K562 (cell line): ENCODE results near the gene GPD1L. TPM values are rescaled to one million over a fixed set of nuclear protein-coding genes. Genes with fewer than 3 reads are reported as not detected.
A peak's percentile ranks its signal among the peaks of the same experiment; 100 is the strongest.

ENCODE experiments used
- ATAC-seq: fragments of 200-7000 bp; cut with Tn5 transposase; 3 replicates; pipeline ENCODE4 v1.9.1; 2020; ENCODE audit warnings: moderate library complexity
- BruUV-seq: library from RNA; stranded (reverse); fragments of 400-500 nt; replicated peaks from 2 replicates; lab custom pipeline; 2021; lab: Mats Ljungman, UMichigan
- CTCF ChIA-PET: fragments of 300-600 bp; formaldehyde crosslinking; extraction: SDS; loops from one replicate; lab custom pipeline; 2021; ENCODE audit warnings: low intra/inter-chr PET ratio; lab: Yijun Ruan, JAX
- POLR2A ChIA-PET: fragments of 300-600, 350-650 bp; sonication (Branson Sonifier 250); formaldehyde crosslinking; extraction: SDS; loops from one replicate; lab custom pipeline; 2021; ENCODE audit warnings: antibody characterized with exemption, inconsistent platforms; lab: Yijun Ruan, JAX
- DNase-seq, 4 experiments: peaks; one replicate each; pipeline versions ENCODE4 v3.0.0 to v3.0.0-alpha.2; 2011 to 2018; ENCODE audit warnings: low spot score in 3 of 4, mixed read lengths in 3 of 4; ENCODE audit errors: extremely low read depth in 1 of 4
- FAIRE-seq: peaks from 2 replicates; lab custom pipeline; 2011; peaks lifted over from hg19 to GRCh38; lab: Jason Lieb, UNC
- H2AFZ ChIP-seq: 2 replicates; pipeline ENCODE4 v1.6.0; 2011; ENCODE audit warnings: low read depth, low read length, control low read depth, inconsistent platforms
- H3K27ac ChIP-seq: fragments of 200-600 bp; 3 replicates; pipeline ENCODE4 v1.8.0; 2011; ENCODE audit warnings: low read depth, mild to moderate bottlenecking, control low read depth, inconsistent platforms, low read length, moderate library complexity, mixed read lengths; ENCODE audit errors: extremely low read depth
- H3K27me3 ChIP-seq, 2 experiments: fragments of 300-600 bp in 1 of 2; 2 replicates in 1 of 2; 3 replicates in 1 of 2; pipeline versions ENCODE4 v1.6.0 to v1.8.0; 2011; ENCODE audit warnings: inconsistent platforms in 2 of 2, low read length in 2 of 2, mild to moderate bottlenecking in 1 of 2, mixed read lengths in 1 of 2, moderate library complexity in 1 of 2; ENCODE audit not compliant: control insufficient read depth in 2 of 2, insufficient read depth in 2 of 2
- H3K36me3 ChIP-seq: fragments of 300-600 bp; 3 replicates; pipeline ENCODE4 v1.8.0; 2011; ENCODE audit warnings: mild to moderate bottlenecking, low read length, inconsistent platforms; ENCODE audit not compliant: control insufficient read depth, insufficient read depth
- H3K4me1 ChIP-seq, 2 experiments: fragments of 200-600 bp in 1 of 2; replicated peaks in 1 of 2; 2 replicates in 1 of 2; 3 replicates in 1 of 2; pipeline versions ENCODE4 v1.5.1 to v1.8.0; 2011; ENCODE audit warnings: inconsistent platforms in 2 of 2, low read length in 2 of 2, mild to moderate bottlenecking in 1 of 2, mixed read lengths in 1 of 2, moderate library complexity in 1 of 2; ENCODE audit not compliant: control insufficient read depth in 2 of 2, insufficient read depth in 2 of 2
- H3K4me2 ChIP-seq: 2 replicates; pipeline ENCODE4 v1.6.1; 2011; ENCODE audit warnings: low read length, control low read depth, inconsistent platforms, mixed read lengths; ENCODE audit not compliant: insufficient read depth
- H3K4me3 ChIP-seq: fragments of 200-600 bp; sonication (generic), shearing (Covaris generic); 2 replicates; pipeline ENCODE4 v1.5.1; 2016; ENCODE audit warnings: control low read depth, inconsistent platforms
- H3K79me2 ChIP-seq: fragments of 200-600 bp; 3 replicates; pipeline ENCODE4 v1.8.0; 2011; ENCODE audit warnings: low read length, inconsistent platforms; ENCODE audit not compliant: control insufficient read depth, insufficient read depth
- H3K9ac ChIP-seq, 2 experiments: 2 replicates each; pipeline versions ENCODE4 v1.6.0 to v1.6.1; 2011; ENCODE audit warnings: low read depth in 2 of 2, low read length in 2 of 2, control low read depth in 1 of 2, inconsistent platforms in 1 of 2, mild to moderate bottlenecking in 1 of 2, mixed read lengths in 1 of 2; ENCODE audit not compliant: insufficient read depth in 1 of 2
- H3K9me1 ChIP-seq: one replicate; pipeline ENCODE4 v1.6.0; 2011; ENCODE audit warnings: inconsistent platforms, mild to moderate bottlenecking, low read length, moderate library complexity; ENCODE audit not compliant: control insufficient read depth, insufficient read depth
- H3K9me3 ChIP-seq: replicated peaks from 2 replicates; pipeline ENCODE4 v1.5.1; 2011; ENCODE audit warnings: low read depth, low read length, inconsistent platforms; ENCODE audit not compliant: control insufficient read depth, insufficient read depth
- H4K20me1 ChIP-seq: replicated peaks from 2 replicates; pipeline ENCODE4 v1.6.1; 2011; ENCODE audit warnings: low read length, inconsistent platforms, mixed read lengths; ENCODE audit not compliant: control insufficient read depth, insufficient read depth
- CCNT2 ChIP-seq: IDR thresholded peaks from 2 replicates; pipeline ENCODE4 v1.6.1; 2011; ENCODE audit warnings: borderline replicate concordance, low read depth, mild to moderate bottlenecking, moderate library complexity, mixed read lengths, low read length; ENCODE audit not compliant: insufficient read length; ENCODE audit errors: extremely low read depth
- ZFP36 ChIP-seq: fragments of 150-350 bp; IDR thresholded peaks from 2 replicates; pipeline ENCODE4 v1.6.1; 2018; ENCODE audit warnings: low read length, low read depth; ENCODE audit not compliant: partially characterized antibody
- ZNF764 ChIP-seq: fragments of 250-450 bp; sonication (Bioruptor Pico); IDR thresholded peaks from 2 replicates; pipeline ENCODE4 v1.4.0; 2020; ENCODE audit warnings: low read depth, mild to moderate bottlenecking, moderate library complexity
- WGBS: fragments of 100-300 bp; shearing (Covaris generic); methylation state at CpG from one replicate; pipeline ENCODE4 v1.1.6; 2016; ENCODE audit warnings: low coverage, mixed read lengths; ENCODE audit not compliant: insufficient coverage; ENCODE audit errors: missing lambda C conversion rate; 5-methylcytosine and 5-hydroxymethylcytosine counted together
- in situ Hi-C: fragments of 300-500 bp; cut with MboI; formaldehyde crosslinking; loops from 4 replicates; pipeline ENCODE4 v1.15.0; 2018; ENCODE audit warnings: inconsistent platforms, mixed read lengths
- intact Hi-C: fragments of 100-400 bp; cut with micrococcal nuclease; formaldehyde crosslinking; loops from 2 replicates; pipeline ENCODE4 v1.14.2; 2022
- polyA plus RNA-seq, 8 experiments: library from polyadenylated mRNA; depleted of rRNA in 4 of 8; stranded (reverse) in 5 of 8; unstranded in 3 of 8; fragments of >200 nt; fragmentation: Nextera tagmentation in 2 of 8; fragmentation: Illumina TruSeq in 1 of 8; extraction: Ambion mirVana in 2 of 8; extraction: Trizol in 1 of 8; gene quantifications; 2 replicates each; pipeline versions ENCODE4 v1.2.1 to v1.2.3, GENCODE V29; 2011 to 2014; ENCODE audit warnings: inconsistent platforms in 1 of 8, missing spikeins in 1 of 8
- total RNA-seq, 7 experiments: library from RNA; depleted of rRNA in 6 of 7; stranded (reverse); fragments of >200 nt in 6 of 7; fragmentation: Illumina TruSeq in 2 of 7; extraction: Trizol in 2 of 7; gene quantifications; 2 replicates each; pipeline versions ENCODE4 v1.2.1 to v1.2.3, GENCODE V29; 2011 to 2021; ENCODE audit warnings: low replicate concordance in 1 of 7
- TF ChIP-seq, protein P1 (sequence below), 2 experiments: fragments of 450-650 bp in 1 of 2; sonication (generic) in 1 of 2; formaldehyde crosslinking in 1 of 2; IDR thresholded peaks in 1 of 2; conservative IDR thresholded peaks in 1 of 2; 2 replicates each; pipeline versions ENCODE4 v1.6.1 to v1.8.1; 2016 to 2023; ENCODE audit warnings: mild to moderate bottlenecking in 2 of 2, moderate library complexity in 2 of 2, inconsistent platforms in 1 of 2, missing genetic modification reagents in 1 of 2

The GPD1L gene
- total and polyA plus RNA-seq, 9 of the 15 experiments (the other 6 are each of a cell fraction or from before 2014, with no cell fraction given): 1.6 to 17.3 (median 12.3) TPM

DNA sequence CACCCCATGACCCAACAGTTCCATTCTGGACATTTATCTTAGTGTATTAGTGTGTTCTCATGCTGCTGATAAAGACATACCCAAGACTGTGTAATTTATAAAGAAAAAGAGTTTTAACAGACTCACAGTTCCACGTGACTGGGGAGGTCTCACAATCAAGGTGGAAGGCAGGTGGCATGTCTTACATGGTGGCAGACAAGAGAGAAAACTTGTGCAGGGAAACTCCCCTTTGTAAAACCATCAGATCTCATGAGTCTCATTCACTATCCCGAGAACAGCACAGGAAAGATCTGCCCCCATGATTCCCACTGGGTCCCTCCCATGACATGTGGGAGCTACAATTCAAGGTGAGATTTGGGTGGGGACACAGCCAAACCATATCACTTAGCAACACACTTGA is 21.6 kb upstream of the GPD1L start:
- H3K36me3 ChIP-seq: no peaks in the 10 kb centered on the region
- H2AFZ ChIP-seq: no peak overlapping the region
- FAIRE-seq: no peak
- no peak for ATAC-seq
- no peaks in the 10 kb centered on the region for H3K9me3 ChIP-seq
- CTCF ChIA-PET: no interaction called here
- no TSS peak for BruUV-seq
- DNase-seq: no peak
- H3K9ac ChIP-seq: no peak overlapping the region
- H3K27ac ChIP-seq: no peak overlapping the region
- H3K27me3 ChIP-seq: no peaks in the 10 kb centered on the region; a peak in 1 of 5 replicates
- POLR2A ChIA-PET: interaction anchor here (0.6 kb wide), 1 partner anchor 552 kb away, joined by 4 read pairs; no protein-coding TSS in a partner anchor
- in situ Hi-C loops: no loop called here
- no peaks in the 10 kb centered on the region for H4K20me1 ChIP-seq
- H3K9me1 ChIP-seq: no peaks in the 10 kb centered on the region
- H3K4me2 ChIP-seq: no peak overlapping the region
- TF ChIP-seq ZFP36 (peak; percentile 59), CCNT2 (no peak)
- no peak overlapping the region for H3K4me3 ChIP-seq
- WGBS: 3% methylated on average over 2 of the region's 2 CpGs
- H3K4me1 ChIP-seq: no peaks in the 10 kb centered on the region
- intact Hi-C loops: no loop called here
- H3K79me2 ChIP-seq: no peaks in the 10 kb centered on the region

DNA sequence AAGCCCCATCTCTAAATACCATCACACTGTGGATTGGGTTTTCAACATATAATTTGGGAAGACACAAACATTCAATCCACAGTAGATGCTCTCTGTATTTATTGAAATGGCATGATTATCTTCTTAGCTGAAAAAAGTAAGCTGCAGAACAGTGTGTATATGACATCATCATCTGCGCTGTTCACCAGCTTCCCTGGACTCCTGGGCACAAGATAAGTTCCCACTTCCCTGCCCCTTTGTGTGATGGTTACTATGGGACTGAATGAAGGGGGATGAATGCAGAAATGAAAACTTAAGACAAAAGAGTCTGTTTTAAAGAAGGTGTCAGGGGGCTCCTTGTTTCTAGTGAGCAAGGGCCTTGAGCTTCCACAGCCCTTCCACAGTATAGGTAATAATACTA is 20.0 kb upstream of the GPD1L start:
- in situ Hi-C loops (no loop called here), intact Hi-C loops (no loop called here)
- ChIA-PET CTCF (no interaction called here), POLR2A (no interaction called here)
- Histone ChIP-seq H4K20me1 (no peaks in the 10 kb centered on the region), H3K4me2 (no peak overlapping the region), H3K9me1 (no peaks in the 10 kb centered on the region), H3K9ac (no peak overlapping the region), H3K36me3 (no peaks in the 10 kb centered on the region), H3K4me1 (peaks cover 0 to 2% of the 10 kb centered on the region in 2 experiments; a peak in 2 of 5 replicates), H3K4me3 (no peak overlapping the region), H3K79me2 (no peaks in the 10 kb centered on the region), H3K9me3 (no peaks in the 10 kb centered on the region)
- DNase-seq: no peak
- ATAC-seq: no peak
- no TSS peak for BruUV-seq
- no peak for FAIRE-seq
- no peak for TF ChIP-seq ZNF764 (CRISPR knock-in tag)
- TF ChIP-seq, protein P1, sequence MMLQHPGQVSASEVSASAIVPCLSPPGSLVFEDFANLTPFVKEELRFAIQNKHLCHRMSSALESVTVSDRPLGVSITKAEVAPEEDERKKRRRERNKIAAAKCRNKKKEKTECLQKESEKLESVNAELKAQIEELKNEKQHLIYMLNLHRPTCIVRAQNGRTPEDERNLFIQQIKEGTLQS (IDR thresholded peaks at IDR 0.05): peak; percentile 44; the same call in 1 of the 2 replicates
- TF ChIP-seq, protein P1 (CRISPR knock-in tag; conservative IDR thresholded peaks at IDR 0.05): no peak
- TF ChIP-seq, all 486 proteins: peak for 1
- no peak overlapping the region for H3K27ac ChIP-seq
- H2AFZ ChIP-seq: no peak overlapping the region
- 9% methylated on average over 1 of the region's 1 CpG for WGBS
- no peaks in the 10 kb centered on the region; a peak in 1 of 5 replicates for H3K27me3 ChIP-seq
